Measurements from ENCODE around the gene SOAT1. TPM values are rescaled to one million over a fixed set of nuclear protein-coding genes. Genes with fewer than 3 reads are reported as not detected.

SOAT1 gene
- total RNA-seq, 1 experiment from 2014 or later = 43.0 TPM

- Mint-ChIP-seq H3K36me3 (ENCODE audit: insufficient read depth, unreplicated experiment) (peaks cover 8% of the 10 kb centered on the region), H3K9me3 (ENCODE audit: unreplicated experiment) (no peaks in the 10 kb centered on the region), H3K4me1 (ENCODE audit: low read depth, unreplicated experiment) (no peaks in the 10 kb centered on the region), H3K4me3 (ENCODE audit: unreplicated experiment) (no peak overlapping the region), H3K27me3 (ENCODE audit: insufficient read depth, unreplicated experiment) (no peaks in the 10 kb centered on the region), H3K27ac (ENCODE audit: unreplicated experiment) (no peak overlapping the region)
- intact Hi-C loops (cut with micrococcal nuclease; ENCODE audit: unreplicated experiment) = loop anchor here (5.0 kb wide), 1 partner anchor 59 kb away; no protein-coding TSS in a partner anchor
- no peak for TF ChIP-seq CTCF (IDR thresholded peaks at IDR 0.05; ENCODE audit: insufficient read depth in 1 of 2, low read depth in 1 of 2, low read length in 1 of 2, severe bottlenecking in 1 of 2, unreplicated experiment in 1 of 2)
- DNase-seq = no peak
- Histone ChIP-seq H3K27me3 (replicated peaks; ENCODE audit: control insufficient read depth, insufficient read depth, low read length) (no peaks in the 10 kb centered on the region), H3K4me3 (ENCODE audit: low read depth, low read length) (no peak overlapping the region), H3K36me3 (ENCODE audit: control insufficient read depth, insufficient read depth, low read length) (no peaks in the 10 kb centered on the region), H3K4me1 (no peaks in the 10 kb centered on the region), H3K9me3 (no peaks in the 10 kb centered on the region)
- ChIA-PET CTCF (no interaction called here), POLR2A (no interaction called here)
- BruUV-seq (replicated peaks) = no TSS peak
These were observed 17.6 kb downstream of the SOAT1 start for GRCh38 chr1:179311149-179311700.

GRCh38 chr1:179313004-179313403 is 19.4 kb downstream of the SOAT1 start:
- no TSS peak for BruUV-seq (replicated peaks)
- Histone ChIP-seq H3K4me3 (ENCODE audit: low read depth, low read length) (no peak overlapping the region), H3K36me3 (ENCODE audit: control insufficient read depth, insufficient read depth, low read length) (no peaks in the 10 kb centered on the region), H3K4me1 (no peaks in the 10 kb centered on the region), H3K27me3 (replicated peaks; ENCODE audit: control insufficient read depth, insufficient read depth, low read length) (no peaks in the 10 kb centered on the region), H3K9me3 (no peaks in the 10 kb centered on the region)
- intact Hi-C loops (cut with micrococcal nuclease; ENCODE audit: unreplicated experiment) = loop anchor here (5.0 kb wide), 1 partner anchor 61 kb away; no protein-coding TSS in a partner anchor
- Mint-ChIP-seq H3K4me1 (ENCODE audit: low read depth, unreplicated experiment) (no peaks in the 10 kb centered on the region), H3K36me3 (ENCODE audit: insufficient read depth, unreplicated experiment) (peaks cover 8% of the 10 kb centered on the region), H3K4me3 (ENCODE audit: unreplicated experiment) (no peak overlapping the region), H3K27ac (ENCODE audit: unreplicated experiment) (no peak overlapping the region), H3K27me3 (ENCODE audit: insufficient read depth, unreplicated experiment) (no peaks in the 10 kb centered on the region), H3K9me3 (ENCODE audit: unreplicated experiment) (no peaks in the 10 kb centered on the region)
- DNase-seq = no peak
- POLR2A ChIA-PET = no interaction called here
- CTCF ChIA-PET = no interaction called here
- TF ChIP-seq CTCF (IDR thresholded peaks at IDR 0.05; ENCODE audit: insufficient read depth in 1 of 2, low read depth in 1 of 2, low read length in 1 of 2, severe bottlenecking in 1 of 2, unreplicated experiment in 1 of 2) = no peak

GRCh38 chr1:179314928-179315327 is 21.3 kb downstream of the SOAT1 start:
- CTCF ChIA-PET = no interaction called here

More at GRCh38 chr1:179314928-179315327, 21.3 kb downstream of the SOAT1 start:
- Mint-ChIP-seq H3K27me3 (ENCODE audit: insufficient read depth, unreplicated experiment) (no peaks in the 10 kb centered on the region), H3K27ac (ENCODE audit: unreplicated experiment) (no peak overlapping the region), H3K4me3 (ENCODE audit: unreplicated experiment) (no peak overlapping the region), H3K36me3 (ENCODE audit: insufficient read depth, unreplicated experiment) (peaks cover 8% of the 10 kb centered on the region), H3K9me3 (ENCODE audit: unreplicated experiment) (no peaks in the 10 kb centered on the region), H3K4me1 (ENCODE audit: low read depth, unreplicated experiment) (no peaks in the 10 kb centered on the region)
- H3K36me3 ChIP-seq (ENCODE audit: control insufficient read depth, insufficient read depth, low read length) = no peaks in the 10 kb centered on the region
- intact Hi-C loops (cut with micrococcal nuclease; ENCODE audit: unreplicated experiment) = loop anchor here (5.0 kb wide), 1 partner anchor 63 kb away; no protein-coding TSS in a partner anchor
- H3K4me3 ChIP-seq (ENCODE audit: low read depth, low read length) = no peak overlapping the region
- H3K4me1 ChIP-seq = no peaks in the 10 kb centered on the region
- TF ChIP-seq CTCF (IDR thresholded peaks at IDR 0.05; ENCODE audit: insufficient read depth in 1 of 2, low read depth in 1 of 2, low read length in 1 of 2, severe bottlenecking in 1 of 2, unreplicated experiment in 1 of 2) = no peak
- H3K9me3 ChIP-seq = no peaks in the 10 kb centered on the region
- BruUV-seq (replicated peaks) = no TSS peak
- no peaks in the 10 kb centered on the region for H3K27me3 ChIP-seq (replicated peaks; ENCODE audit: control insufficient read depth, insufficient read depth, low read length)
- no peak for DNase-seq
- POLR2A ChIA-PET = no interaction called here
